NCI-H748 (cell line): ENCODE measurements around the gene SCN2A.

Experiments
- DNase-seq: peaks from one replicate; lab custom pipeline; 2025; ENCODE audit not compliant: unreplicated experiment; lab: John Stamatoyannopoulos, UW

SCN2A gene

GRCh38 chr2:165410276-165410675 is 171.1 kb downstream of the SCN2A start:
- DNase-seq, result no peak

- DNase-seq, result no peak
Observed at GRCh38 chr2:165414187-165414586, 175.0 kb downstream of the SCN2A start.

DNA sequence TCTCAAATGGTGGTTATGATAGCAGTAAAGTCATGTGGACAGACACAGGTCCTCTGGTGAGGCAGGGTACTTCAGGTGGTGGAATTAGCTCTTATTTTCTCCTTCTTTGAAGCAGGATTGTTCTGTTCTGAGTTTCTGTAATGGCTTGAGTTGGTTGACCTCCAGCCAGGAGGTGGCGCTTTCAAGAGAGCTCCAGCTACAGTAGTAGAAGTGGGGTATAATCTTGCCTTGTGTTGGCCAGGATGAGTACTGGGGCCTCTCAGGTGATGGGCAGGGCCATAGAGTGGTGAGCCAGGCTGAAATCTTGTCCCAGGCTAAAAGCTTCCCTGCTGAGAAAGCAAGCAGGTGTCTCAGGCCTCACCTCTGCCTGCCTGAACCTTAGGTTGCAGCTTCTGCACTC is 177.8 kb downstream of the SCN2A start:
- no peak for DNase-seq

GRCh38 chr2:165420231-165420630 is 181.0 kb downstream of the SCN2A start:
- no peak for DNase-seq

GRCh38 chr2:165423081-165423480 is 183.9 kb downstream of the SCN2A start:
- DNase-seq, result no peak

- no peak for DNase-seq
Observed at GRCh38 chr2:165425556-165425955, 186.3 kb downstream of the SCN2A start.

- no peak for DNase-seq
Observed at GRCh38 chr2:165427686-165428085, 188.5 kb downstream of the SCN2A start.

DNA sequence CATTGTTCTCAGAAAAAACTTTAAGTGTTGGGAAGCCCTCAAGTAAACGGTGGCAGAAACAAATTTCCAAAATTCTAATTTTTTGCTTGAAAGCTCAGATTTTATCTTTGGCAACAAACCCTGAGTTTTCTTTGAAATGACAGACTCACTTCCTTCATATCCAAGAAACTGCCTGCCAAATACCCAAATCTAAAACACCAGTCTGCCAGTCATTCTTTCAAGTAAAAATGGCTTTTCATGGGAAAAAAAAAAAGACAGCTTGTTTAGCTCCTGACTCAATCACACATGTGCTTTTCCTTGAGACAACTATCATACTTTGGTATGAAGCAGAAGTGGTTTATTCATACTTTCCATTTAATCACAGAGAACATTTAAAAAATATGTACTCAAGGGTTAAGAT is 189.7 kb downstream of the SCN2A start:
- no peak for DNase-seq

DNA sequence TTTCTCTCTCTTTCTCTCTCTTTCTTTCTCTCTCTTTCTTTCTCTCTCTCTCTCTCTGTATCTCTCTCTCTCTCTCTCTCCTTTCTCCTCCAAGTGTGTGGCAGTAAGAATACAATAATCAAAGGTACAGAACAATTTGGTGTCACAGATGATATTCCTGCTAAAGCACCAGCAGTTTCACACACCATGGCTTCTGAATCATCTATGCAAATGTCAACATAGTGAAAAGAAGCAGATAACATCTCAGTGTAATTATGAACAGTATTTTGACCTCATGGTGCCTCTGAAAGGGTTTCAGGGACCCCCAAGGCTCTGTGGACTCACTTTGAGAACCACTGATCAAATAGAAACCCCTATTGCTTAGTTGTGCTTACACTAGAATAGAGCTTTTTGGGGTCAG is 191.8 kb downstream of the SCN2A start:
- DNase-seq, result no peak

GRCh38 chr2:165432234-165432966 is 193.2 kb downstream of the SCN2A start:
- DNase-seq, result no peak

- DNase-seq, result no peak
Observed at GRCh38 chr2:165434865-165435496, 195.8 kb downstream of the SCN2A start.

GRCh38 chr2:165435611-165436010 is 196.4 kb downstream of the SCN2A start:
- DNase-seq, result no peak

DNA sequence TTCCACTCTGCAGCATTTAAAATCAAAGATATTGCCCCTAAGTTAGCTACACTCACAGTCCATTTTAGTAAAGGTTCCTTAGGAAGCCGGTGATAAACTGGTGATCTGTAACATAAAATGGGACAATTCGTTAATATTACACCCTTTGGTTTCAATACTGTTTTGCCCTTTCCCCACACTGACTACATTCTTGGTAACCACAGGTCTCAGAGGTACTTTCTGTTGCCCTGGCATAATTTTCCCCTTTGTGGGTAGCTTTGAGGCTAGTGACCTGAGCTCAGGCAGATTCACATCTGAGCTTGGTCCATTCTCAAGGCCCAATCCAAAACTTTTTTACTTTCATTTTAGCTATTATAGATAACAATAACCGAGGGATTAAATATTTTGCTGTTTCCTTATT is 197.3 kb downstream of the SCN2A start:
- no peak for DNase-seq

GRCh38 chr2:165440367-165440766 is 201.2 kb downstream of the SCN2A start:
- DNase-seq, result peak; percentile 69
